ENCODE measurements around the gene CYRIA.
A peak's percentile ranks its signal among the peaks of the same experiment; 100 is the strongest.

Gene CYRIA

GRCh38 chr2:16665748-16666448 is at the start of gene CYRIA:
Gene CYRIA, minus strand, starts transcription at chr2:16665834. Its CDS starts 77,715 bp downstream, at chr2:16588119.
- Mint-ChIP-seq H3K36me3 (no peaks in the 10 kb centered on the region), H3K9me3 (no peaks in the 10 kb centered on the region), H3K27ac (peak within 1 kb of the TSS; percentile 74), H3K4me3 (peak within 1 kb of the TSS; percentile 73), H3K4me1 (peaks cover 41% of the 10 kb centered on the region)
- DNase-seq (ENCODE audit: low spot score in 2 of 2) (peak; percentile 18 to 60), ATAC-seq (peak; percentile 79)

- DNase-seq (ENCODE audit: low spot score in 2 of 2), result no peak
- ATAC-seq, result no peak
- no peaks in the 10 kb centered on the region for H3K36me3 Mint-ChIP-seq
- no peaks in the 10 kb centered on the region for H3K4me1 Mint-ChIP-seq
- H3K4me3 Mint-ChIP-seq, result no peak overlapping the region
- no peak overlapping the region for H3K27ac Mint-ChIP-seq
- no peaks in the 10 kb centered on the region for H3K9me3 Mint-ChIP-seq
These were observed 47.4 kb upstream of the CYRIA start for GRCh38 chr2:16713011-16713423.

- no peaks in the 10 kb centered on the region for H3K4me1 Mint-ChIP-seq
- no peak for DNase-seq (ENCODE audit: low spot score in 2 of 2)
- ATAC-seq, result no peak
- no peak overlapping the region for H3K4me3 Mint-ChIP-seq
- H3K36me3 Mint-ChIP-seq, result no peaks in the 10 kb centered on the region
- no peaks in the 10 kb centered on the region for H3K9me3 Mint-ChIP-seq
- no peak overlapping the region for H3K27ac Mint-ChIP-seq
These were observed 44.1 kb upstream of the CYRIA start for GRCh38 chr2:16709769-16710168.

- DNase-seq (ENCODE audit: low spot score in 2 of 2) (no peak), ATAC-seq (no peak)
- H3K4me3 Mint-ChIP-seq, result no peak overlapping the region
- no peaks in the 10 kb centered on the region for H3K4me1 Mint-ChIP-seq
- H3K9me3 Mint-ChIP-seq, result no peaks in the 10 kb centered on the region
- H3K27ac Mint-ChIP-seq, result no peak overlapping the region
- H3K36me3 Mint-ChIP-seq, result no peaks in the 10 kb centered on the region
These were observed 42.5 kb upstream of the CYRIA start for GRCh38 chr2:16708173-16708572.

- H3K36me3 Mint-ChIP-seq, result no peaks in the 10 kb centered on the region
- H3K4me1 Mint-ChIP-seq, result no peaks in the 10 kb centered on the region
- ATAC-seq (no peak), DNase-seq (ENCODE audit: low spot score in 2 of 2) (no peak)
- no peak overlapping the region for H3K27ac Mint-ChIP-seq
- no peak overlapping the region for H3K4me3 Mint-ChIP-seq
- no peaks in the 10 kb centered on the region for H3K9me3 Mint-ChIP-seq
These were observed 41.5 kb upstream of the CYRIA start for GRCh38 chr2:16707014-16707623.

- Mint-ChIP-seq H3K9me3 (peaks cover 6% of the 10 kb centered on the region), H3K36me3 (no peaks in the 10 kb centered on the region), H3K27ac (no peak overlapping the region), H3K4me3 (no peak overlapping the region), H3K4me1 (no peaks in the 10 kb centered on the region)
- ATAC-seq (no peak), DNase-seq (ENCODE audit: low spot score in 2 of 2) (no peak)
These were observed 35.1 kb upstream of the CYRIA start for GRCh38 chr2:16700551-16701259.

- Mint-ChIP-seq H3K27ac (no peak overlapping the region), H3K36me3 (no peaks in the 10 kb centered on the region), H3K4me3 (no peak overlapping the region), H3K9me3 (peaks cover 4% of the 10 kb centered on the region), H3K4me1 (no peaks in the 10 kb centered on the region)
- ATAC-seq, result no peak
- no peak for DNase-seq (ENCODE audit: low spot score in 2 of 2)
These were observed 28.2 kb upstream of the CYRIA start for GRCh38 chr2:16693854-16694253.

- H3K4me1 Mint-ChIP-seq, result no peaks in the 10 kb centered on the region
These were observed 25.6 kb upstream of the CYRIA start for GRCh38 chr2:16691261-16691660.

GRCh38 chr2:16687955-16688354 is 22.3 kb upstream of the CYRIA start:
- no peak overlapping the region for H3K27ac Mint-ChIP-seq
- no peak for DNase-seq (ENCODE audit: low spot score in 2 of 2)
- no peaks in the 10 kb centered on the region for H3K36me3 Mint-ChIP-seq
- no peak overlapping the region for H3K4me3 Mint-ChIP-seq
- H3K9me3 Mint-ChIP-seq, result no peaks in the 10 kb centered on the region
- H3K4me1 Mint-ChIP-seq, result no peaks in the 10 kb centered on the region
- no peak for ATAC-seq

More at GRCh38 chr2:16691261-16691660, 25.6 kb upstream of the CYRIA start:
- DNase-seq (ENCODE audit: low spot score in 2 of 2) (no peak), ATAC-seq (no peak)
- Mint-ChIP-seq H3K4me3 (no peak overlapping the region), H3K9me3 (no peaks in the 10 kb centered on the region), H3K27ac (no peak overlapping the region), H3K36me3 (no peaks in the 10 kb centered on the region)

- Mint-ChIP-seq H3K9me3 (no peaks in the 10 kb centered on the region), H3K36me3 (no peaks in the 10 kb centered on the region), H3K27ac (no peak overlapping the region), H3K4me3 (no peak overlapping the region), H3K4me1 (no peaks in the 10 kb centered on the region)
- DNase-seq (ENCODE audit: low spot score in 2 of 2), result no peak
- ATAC-seq, result no peak
These were observed 21.6 kb upstream of the CYRIA start for GRCh38 chr2:16687222-16687621.

GRCh38 chr2:16686641-16687040 is 21.0 kb upstream of the CYRIA start:
- H3K4me3 Mint-ChIP-seq, result no peak overlapping the region
- H3K27ac Mint-ChIP-seq, result no peak overlapping the region
- DNase-seq (ENCODE audit: low spot score in 2 of 2) (no peak), ATAC-seq (no peak)
- H3K4me1 Mint-ChIP-seq, result no peaks in the 10 kb centered on the region
- no peaks in the 10 kb centered on the region for H3K9me3 Mint-ChIP-seq
- no peaks in the 10 kb centered on the region for H3K36me3 Mint-ChIP-seq

GRCh38 chr2:16685340-16685715 is 19.7 kb upstream of the CYRIA start:
- no peak for ATAC-seq
- H3K36me3 Mint-ChIP-seq, result no peaks in the 10 kb centered on the region
- DNase-seq (ENCODE audit: low spot score in 2 of 2), result no peak
- H3K9me3 Mint-ChIP-seq, result no peaks in the 10 kb centered on the region
- no peak overlapping the region for H3K27ac Mint-ChIP-seq
- H3K4me3 Mint-ChIP-seq, result no peak overlapping the region
- H3K4me1 Mint-ChIP-seq, result no peaks in the 10 kb centered on the region

GRCh38 chr2:16684676-16685339 is 19.2 kb upstream of the CYRIA start:
- ATAC-seq (no peak), DNase-seq (ENCODE audit: low spot score in 2 of 2) (no peak)
- Mint-ChIP-seq H3K27ac (no peak overlapping the region), H3K4me3 (no peak overlapping the region), H3K9me3 (no peaks in the 10 kb centered on the region), H3K36me3 (no peaks in the 10 kb centered on the region), H3K4me1 (no peaks in the 10 kb centered on the region)

- DNase-seq (ENCODE audit: low spot score in 2 of 2) (no peak), ATAC-seq (no peak)
- H3K4me1 Mint-ChIP-seq, result no peaks in the 10 kb centered on the region
- no peaks in the 10 kb centered on the region for H3K9me3 Mint-ChIP-seq
- H3K27ac Mint-ChIP-seq, result no peak overlapping the region
- H3K36me3 Mint-ChIP-seq, result no peaks in the 10 kb centered on the region
- H3K4me3 Mint-ChIP-seq, result no peak overlapping the region
These were observed 17.9 kb upstream of the CYRIA start for GRCh38 chr2:16683576-16683975.

GRCh38 chr2:16682431-16683118 is 16.9 kb upstream of the CYRIA start:
- ATAC-seq, result no peak
- no peak overlapping the region for H3K4me3 Mint-ChIP-seq
- H3K9me3 Mint-ChIP-seq, result peaks cover 4% of the 10 kb centered on the region
- DNase-seq (ENCODE audit: low spot score in 2 of 2), result no peak
- no peaks in the 10 kb centered on the region for H3K4me1 Mint-ChIP-seq
- no peak overlapping the region for H3K27ac Mint-ChIP-seq
- no peaks in the 10 kb centered on the region for H3K36me3 Mint-ChIP-seq

Data from stimulated activated effector memory CD8-positive, alpha-beta T cell treated with anti-CD3 and anti-CD28 coated beads, Interleukin-12 subunit alpha, Interleukin-12 subunit beta, amount 100 ng/mL, for 72 hours (primary cell).